A172 (cell line): ENCODE data around the gene MGAT3. TPM values are rescaled to one million over a fixed set of nuclear protein-coding genes. Genes with fewer than 3 reads are reported as not detected.
"Not testable (repeated sequence)": the region's sequence is repeated elsewhere in the genome, so short reads cannot be mapped to it uniquely, and the experiment has no call there.

Source experiments
- DNase-seq: peaks from one replicate; pipeline ENCODE4 v3.0.0-alpha.2; 2015; ENCODE audit warnings: low spot score
- total RNA-seq: library from RNA; depleted of rRNA; stranded (reverse); fragments of >200 nt; shearing (Covaris generic); gene quantifications from 2 replicates; pipeline ENCODE4 v1.2.3, GENCODE V29; 2014

MGAT3 gene
- total RNA-seq, 1 experiment from 2014 or later: 1.3 TPM

- no peak for DNase-seq
Measured at GRCh38 chr22:39512026-39512425, 55.2 kb downstream of the MGAT3 start.

DNA sequence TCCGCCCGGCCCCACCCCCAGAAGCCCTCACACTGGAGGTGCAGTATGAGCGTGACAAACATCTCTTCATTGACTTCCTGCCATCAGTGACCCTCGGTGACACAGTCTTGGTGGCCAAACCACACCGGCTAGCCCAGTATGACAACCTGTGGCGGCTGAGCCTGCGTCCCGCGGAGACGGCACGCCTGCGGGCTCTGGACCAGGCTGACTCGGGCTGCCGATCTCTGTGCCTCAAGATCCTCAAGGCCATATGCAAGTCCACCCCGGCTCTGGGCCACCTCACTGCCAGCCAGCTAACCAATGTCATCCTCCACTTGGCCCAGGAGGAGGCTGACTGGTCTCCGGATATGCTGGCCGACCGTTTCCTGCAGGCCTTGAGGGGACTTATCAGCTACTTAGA is 57.0 kb downstream of the MGAT3 start:
- DNase-seq: no peak

DNA sequence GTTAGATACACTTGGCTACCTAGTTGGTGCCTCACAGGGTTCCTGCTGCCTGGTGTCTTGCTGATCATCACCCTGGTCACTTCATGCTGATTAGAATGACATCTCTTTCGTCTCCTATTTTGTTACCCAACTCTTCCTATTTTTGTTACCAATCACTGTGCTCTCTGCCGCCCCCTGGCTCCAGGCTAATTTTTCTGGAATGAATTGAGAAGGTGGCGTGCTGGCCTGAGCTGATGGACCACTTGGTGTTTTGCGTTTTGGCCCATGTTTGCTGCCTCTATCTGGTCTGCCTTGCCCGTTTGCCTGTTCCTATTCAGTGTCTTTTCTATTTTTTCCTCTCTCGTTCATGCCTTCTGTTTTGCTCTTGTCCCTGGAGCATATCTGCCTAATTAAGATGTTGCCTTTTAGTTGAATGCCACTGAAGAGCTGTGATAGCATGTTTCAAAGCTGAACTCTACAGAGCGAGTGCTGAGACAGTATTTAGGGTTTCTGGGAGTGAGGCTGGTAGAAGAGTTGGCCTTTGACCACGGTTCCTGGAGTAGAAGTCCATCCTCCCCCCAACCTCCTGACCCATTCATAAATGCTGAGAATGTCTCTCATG is 57.7 kb downstream of the MGAT3 start:
- DNase-seq: no peak

GRCh38 chr22:39515266-39516050 is 58.6 kb downstream of the MGAT3 start:
- DNase-seq: no peak

DNA sequence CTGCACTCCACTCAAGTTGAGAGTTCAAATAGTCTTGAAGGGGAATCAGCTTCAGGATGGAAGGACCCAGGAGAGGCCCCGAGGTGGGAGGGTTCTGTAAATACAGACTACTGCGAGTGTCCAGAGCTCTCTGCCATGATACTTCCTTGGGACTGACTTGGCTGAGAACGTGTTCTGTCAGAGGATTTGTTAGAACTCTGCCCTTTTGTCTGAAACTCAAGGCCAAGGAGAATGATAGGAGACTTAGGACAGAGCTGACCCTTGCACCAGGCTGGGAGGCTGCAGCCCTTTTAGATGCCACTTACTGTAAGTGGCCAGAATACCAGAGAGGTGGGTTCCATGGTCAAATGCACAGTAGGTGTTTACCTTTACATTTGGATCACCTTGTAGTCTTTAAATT is 60.7 kb downstream of the MGAT3 start:
- no peak for DNase-seq

DNA sequence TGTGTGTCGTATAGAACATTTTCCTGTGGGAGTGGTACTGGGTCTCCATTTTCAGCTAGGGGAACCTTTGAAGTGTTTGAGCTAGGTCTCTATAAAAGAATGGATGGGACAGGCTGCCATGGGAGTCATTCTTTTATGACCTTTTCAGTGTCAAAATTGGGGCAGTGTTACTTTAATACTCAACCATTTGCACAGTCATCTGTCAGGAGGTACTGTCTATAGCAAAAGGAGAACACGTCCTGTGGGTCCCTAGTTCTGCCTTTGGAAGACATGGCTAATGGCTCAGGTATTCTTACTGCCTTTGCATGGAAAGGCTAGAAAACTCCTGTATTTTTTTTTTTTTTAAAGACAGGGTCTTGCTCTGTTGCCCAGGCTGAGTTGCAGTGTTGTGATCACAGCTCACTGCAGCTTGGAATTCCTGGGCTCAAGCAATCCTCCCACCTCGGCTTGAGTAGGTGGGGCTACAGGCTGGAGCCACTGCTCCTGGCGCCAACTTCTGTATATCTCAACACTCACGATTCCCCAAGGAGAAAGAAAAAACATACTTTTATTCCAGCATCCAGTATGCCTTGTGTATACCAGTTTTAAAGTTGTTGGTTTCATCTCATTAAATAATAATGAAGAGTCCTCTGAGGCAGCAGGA is 61.5 kb downstream of the MGAT3 start:
- DNase-seq: no peak

- DNase-seq: no peak
Measured at GRCh38 chr22:39518996-39519680, 62.3 kb downstream of the MGAT3 start.

DNA sequence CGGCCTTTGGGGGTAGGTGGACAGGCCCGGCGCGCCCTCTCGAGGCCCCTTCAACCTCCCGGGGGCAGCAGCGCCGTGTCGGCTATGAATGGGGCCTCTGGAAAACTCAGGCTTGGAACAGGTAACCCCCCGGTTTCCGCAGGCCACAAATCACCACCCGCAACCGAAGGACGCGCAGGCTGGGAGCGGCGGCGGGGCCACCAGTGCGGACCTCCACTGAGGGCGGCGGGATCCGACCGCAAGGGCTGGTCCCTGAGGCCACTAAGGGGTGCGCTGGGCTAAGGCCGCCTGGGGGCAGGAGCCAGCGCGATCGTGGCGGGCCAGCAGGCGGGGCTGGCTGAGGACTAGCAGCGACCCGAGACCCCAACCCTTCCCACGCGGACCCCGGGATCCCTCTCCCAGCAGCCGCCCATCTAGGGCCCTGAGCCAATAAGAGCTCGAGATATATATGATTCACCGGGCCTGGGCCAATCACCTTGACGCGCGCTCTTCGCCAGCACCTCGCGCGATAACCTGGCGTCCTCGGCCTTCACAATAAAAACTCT is 62.9 kb downstream of the MGAT3 start:
- DNase-seq: peak; percentile 93

DNA sequence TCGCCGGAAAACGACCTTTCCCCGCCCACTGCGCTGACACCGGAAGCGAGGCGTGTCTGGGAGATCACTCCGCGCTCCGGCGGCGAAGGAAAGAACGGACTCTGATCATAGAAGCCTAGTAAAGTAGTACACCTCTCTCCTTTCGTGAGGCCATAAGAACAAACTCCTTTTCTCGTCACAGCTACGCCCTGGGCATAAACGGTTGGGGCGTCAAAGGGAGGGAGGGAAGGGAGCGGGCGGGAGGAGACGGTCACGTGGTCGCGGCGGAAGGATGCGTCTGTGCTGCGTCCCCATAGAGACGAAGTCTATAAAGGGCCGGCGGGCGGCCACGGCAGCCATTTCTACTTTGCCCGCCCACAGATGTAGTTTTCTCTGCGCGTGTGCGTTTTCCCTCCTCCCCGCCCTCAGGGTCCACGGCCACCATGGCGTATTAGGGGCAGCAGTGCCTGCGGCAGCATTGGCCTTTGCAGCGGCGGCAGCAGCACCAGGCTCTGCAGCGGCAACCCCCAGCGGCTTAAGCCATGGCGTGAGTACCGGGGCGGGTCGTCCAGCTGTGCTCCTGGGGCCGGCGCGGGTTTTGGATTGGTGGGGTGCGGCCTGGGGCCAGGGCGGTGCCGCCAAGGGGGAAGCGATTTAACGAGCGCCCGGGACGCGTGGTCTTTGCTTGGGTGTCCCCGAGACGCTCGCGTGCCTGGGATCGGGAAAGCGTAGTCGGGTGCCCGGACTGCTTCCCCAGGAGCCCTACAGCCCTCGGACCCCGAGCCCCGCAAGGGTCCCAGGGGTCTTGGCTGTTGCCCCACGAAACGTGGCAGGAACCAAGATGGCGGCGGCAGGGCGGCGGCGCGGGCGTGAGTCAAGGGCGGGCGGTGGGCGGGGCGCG is 63.7 kb downstream of the MGAT3 start, which contains the start of gene ATF4:
ATF4 (plus strand) TSS at position 337 of the 880 bp plus-strand sequence. CDS start 884 bp downstream, outside the sequence.
- peak; percentile 34 for DNase-seq

- DNase-seq: not testable (repeated sequence)
Measured at GRCh38 chr22:39521106-39521885, 64.5 kb downstream of the MGAT3 start.

- DNase-seq: not testable (repeated sequence)
Measured at GRCh38 chr22:39522091-39522490, 65.3 kb downstream of the MGAT3 start.

DNA sequence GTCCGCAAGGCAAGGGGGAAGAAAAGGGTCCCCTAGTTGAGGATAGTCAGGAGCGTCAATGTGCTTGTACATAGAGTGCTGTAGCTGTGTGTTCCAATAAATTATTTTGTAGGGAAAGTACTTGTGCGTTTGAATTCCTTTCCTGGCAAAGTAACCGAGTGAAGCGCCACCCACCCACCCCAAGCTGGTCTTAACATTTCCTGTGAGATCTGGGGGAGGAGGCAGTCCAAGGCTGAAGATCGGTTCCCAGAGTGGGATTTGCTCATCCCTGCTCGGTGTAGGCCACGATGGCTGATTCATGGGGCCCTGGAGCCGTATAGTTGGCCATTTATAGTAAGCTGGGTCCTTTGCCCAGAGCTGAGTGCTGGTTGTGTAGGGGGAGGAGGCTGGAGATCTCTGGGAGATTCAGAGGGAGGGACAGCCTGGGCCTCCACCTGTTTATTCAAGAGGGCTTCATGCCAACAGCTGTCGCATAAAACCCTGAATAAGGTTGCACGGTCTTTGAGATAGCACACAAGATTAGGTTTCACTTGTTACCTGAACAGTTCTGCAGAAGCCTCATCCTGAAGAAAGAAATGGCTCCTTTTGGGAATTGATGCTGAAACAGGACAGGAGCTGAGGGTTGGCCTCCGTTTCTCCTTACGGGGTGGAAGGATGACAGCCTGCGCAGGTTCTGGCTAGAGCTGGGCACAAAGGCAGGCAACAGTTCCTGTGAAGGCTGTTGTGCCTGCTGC is 65.9 kb downstream of the MGAT3 start:
- no peak for DNase-seq

DNA sequence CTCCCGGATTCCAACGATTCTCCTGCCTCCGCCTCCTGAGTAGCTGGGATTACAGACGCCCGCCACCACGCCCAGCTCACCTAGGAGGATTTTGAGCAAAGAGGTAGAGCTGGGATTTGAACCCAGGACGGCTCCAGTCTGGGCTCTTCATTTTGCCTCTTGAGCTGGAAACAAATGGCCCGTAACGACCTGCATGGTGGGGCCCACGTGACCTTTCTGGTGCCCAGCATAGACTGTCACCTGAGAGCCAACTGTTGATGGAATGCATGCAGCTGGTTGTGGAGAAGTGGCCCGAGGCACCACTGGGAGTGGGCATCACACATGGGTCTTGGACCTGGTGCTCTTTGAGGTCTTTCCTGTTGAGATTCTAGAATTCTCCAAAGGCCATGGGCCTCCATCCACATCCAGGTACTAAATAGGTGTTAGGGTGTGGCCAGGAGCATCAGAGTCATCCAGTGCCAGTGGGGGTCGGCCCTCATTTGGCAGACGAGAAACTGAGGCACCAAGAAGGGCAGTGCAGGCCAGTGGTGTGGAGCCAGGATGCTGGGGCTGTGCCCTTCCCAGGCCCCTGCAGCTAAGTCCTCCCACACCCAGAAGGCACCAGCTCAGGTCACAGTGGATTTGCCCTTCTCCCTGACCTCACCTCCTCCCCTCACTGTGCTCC is 67.4 kb downstream of the MGAT3 start:
- no peak for DNase-seq

GRCh38 chr22:39524753-39525657 is 68.2 kb downstream of the MGAT3 start:
- DNase-seq: no peak

GRCh38 chr22:39525658-39525975 is 68.8 kb downstream of the MGAT3 start:
- DNase-seq: no peak

DNA sequence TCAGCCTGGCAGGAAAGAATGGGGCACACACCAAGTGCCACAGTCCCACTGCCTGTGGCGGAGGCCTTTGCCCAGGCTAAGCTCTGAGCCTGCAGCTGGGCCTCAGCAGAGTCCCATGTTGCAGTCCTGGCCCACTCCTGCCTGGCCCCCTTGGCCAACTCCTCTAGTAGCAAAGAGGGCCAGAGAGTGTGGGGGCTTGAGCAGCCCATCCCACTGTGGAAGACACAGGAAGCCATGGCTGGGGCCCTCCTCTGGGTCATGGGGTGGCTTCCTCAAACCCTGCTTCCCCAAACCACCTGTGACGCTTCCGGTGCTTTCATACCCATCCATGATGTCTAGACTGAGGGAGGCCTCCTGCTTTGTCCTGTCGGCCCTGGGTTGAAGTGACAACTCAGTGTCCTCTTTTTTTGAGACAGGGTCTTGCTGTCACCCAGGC is 69.9 kb downstream of the MGAT3 start:
- no peak for DNase-seq

DNA sequence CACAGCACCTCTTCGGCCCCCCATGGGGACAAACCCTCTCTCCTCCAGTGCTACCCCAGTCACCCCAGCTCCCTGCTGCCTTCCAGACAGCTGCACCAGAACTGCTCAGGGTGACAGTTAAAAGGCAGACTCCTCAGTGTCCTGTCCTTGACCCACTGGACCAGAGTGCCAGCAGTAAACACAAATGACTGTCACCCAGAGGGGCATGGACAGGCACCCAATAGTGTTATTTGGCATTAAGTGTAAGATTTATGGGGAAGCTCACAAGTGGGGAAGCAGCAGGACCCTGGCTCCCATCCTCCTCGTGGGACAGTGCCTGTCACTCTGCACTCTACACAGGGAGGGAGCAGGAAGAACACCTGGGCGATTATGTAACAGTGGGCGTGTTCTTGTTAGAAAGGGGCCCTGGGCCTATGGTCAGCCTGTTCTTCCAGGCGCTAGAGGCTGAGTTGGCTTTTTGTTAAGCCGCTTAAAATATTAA is 70.7 kb downstream of the MGAT3 start:
- DNase-seq: no peak
